HG02588 (cell line): ENCODE measurements around the gene CRADD.
"Not testable (repeated sequence)": the region's sequence is repeated elsewhere in the genome, so short reads cannot be mapped to it uniquely, and the experiment has no call there.

Experiments used
- ATAC-seq: cut with Tn5 transposase; IDR thresholded peaks from one replicate; pipeline ENCODE4 v1.9.1; 2021; ENCODE audit warnings: mild to moderate bottlenecking, moderate library complexity; ENCODE audit not compliant: unreplicated experiment

The CRADD gene

GRCh38 chr12:93862424-93862823 lies 185.2 kb downstream of the CRADD start:
- no peak for ATAC-seq

GRCh38 chr12:93865751-93866150 lies 188.6 kb downstream of the CRADD start:
- no peak for ATAC-seq

- ATAC-seq = no peak
Measured at GRCh38 chr12:93868771-93869170, 191.6 kb downstream of the CRADD start.

- no peak for ATAC-seq
Measured at GRCh38 chr12:93870020-93870795, 193.0 kb downstream of the CRADD start.

GRCh38 chr12:93871566-93871965 lies 194.4 kb downstream of the CRADD start:
- not testable (repeated sequence) for ATAC-seq

- ATAC-seq = no peak
Measured at GRCh38 chr12:93873561-93873960, 196.4 kb downstream of the CRADD start.

- no peak for ATAC-seq
Measured at GRCh38 chr12:93875157-93875556, 198.0 kb downstream of the CRADD start.

GRCh38 chr12:93876360-93876759 lies 199.2 kb downstream of the CRADD start:
- ATAC-seq = no peak

- no peak for ATAC-seq
Measured at GRCh38 chr12:93877446-93877845, 200.3 kb downstream of the CRADD start.

- no peak for ATAC-seq
Measured at GRCh38 chr12:93879476-93880421, 202.6 kb downstream of the CRADD start.

- ATAC-seq = no peak
Measured at GRCh38 chr12:93880853-93881522, 203.8 kb downstream of the CRADD start.

GRCh38 chr12:93882763-93883162 lies 205.6 kb downstream of the CRADD start:
- no peak for ATAC-seq

- no peak for ATAC-seq
Measured at GRCh38 chr12:93883436-93884154, 206.4 kb downstream of the CRADD start.

GRCh38 chr12:93884794-93885460 lies 207.8 kb downstream of the CRADD start:
- no peak for ATAC-seq

- not testable (repeated sequence) for ATAC-seq
Measured at GRCh38 chr12:93885973-93886532, 208.9 kb downstream of the CRADD start.

- ATAC-seq = no peak
Measured at GRCh38 chr12:93886533-93887511, 209.6 kb downstream of the CRADD start.

GRCh38 chr12:93888964-93889363 lies 211.8 kb downstream of the CRADD start:
- ATAC-seq = no peak

- ATAC-seq = no peak
Measured at GRCh38 chr12:93889516-93890212, 212.5 kb downstream of the CRADD start.
